K562 (cell line): Measurements from ENCODE around the gene ARHGEF38. TPM values are rescaled to one million over a fixed set of nuclear protein-coding genes. Genes with fewer than 3 reads are reported as not detected.

ENCODE experiments used
- MAFK ChIP-seq: IDR thresholded peaks from 2 replicates; pipeline ENCODE4 v1.6.1; 2011; ENCODE audit warnings: low read length, improper control_type of control experiment
- NR4A1 ChIP-seq, 2 experiments: fragments of 250-450 bp in 1 of 2; fragments of 450-650 bp in 1 of 2; sonication (Bioruptor Pico) in 1 of 2; IDR thresholded peaks; 2 replicates each; pipeline versions ENCODE4 v1.4.0 to v1.6.1; 2016 to 2020; ENCODE audit warnings: mild to moderate bottlenecking in 2 of 2, missing compliant biosample characterization in 1 of 2, missing genetic modification characterization in 1 of 2, moderate library complexity in 1 of 2
- SAFB2 ChIP-seq: fragments of 200-400 bp; formaldehyde crosslinking; IDR thresholded peaks from 2 replicates; pipeline ENCODE4 v1.6.1; 2018; ENCODE audit warnings: borderline replicate concordance, low read length, low read depth, moderate library complexity; ENCODE audit not compliant: severe bottlenecking
- TRIM24 ChIP-seq, 2 experiments: fragments of 450-650 bp; IDR thresholded peaks; 2 replicates each; pipeline ENCODE4 v1.6.1; 2016
- ZNF717 ChIP-seq: fragments of 250-450 bp; sonication (Bioruptor Pico); IDR thresholded peaks from 2 replicates; pipeline ENCODE4 v1.5.0; 2021
- polyA plus RNA-seq, 8 experiments: library from polyadenylated mRNA; depleted of rRNA in 4 of 8; stranded (reverse) in 5 of 8; unstranded in 3 of 8; fragments of >200 nt; fragmentation: Nextera tagmentation in 2 of 8; fragmentation: Illumina TruSeq in 1 of 8; extraction: Ambion mirVana in 2 of 8; extraction: Trizol in 1 of 8; gene quantifications; 2 replicates each; pipeline versions ENCODE4 v1.2.1 to v1.2.3, GENCODE V29; 2011 to 2014; ENCODE audit warnings: inconsistent platforms in 1 of 8, missing spikeins in 1 of 8
- total RNA-seq, 7 experiments: library from RNA; depleted of rRNA in 6 of 7; stranded (reverse); fragments of >200 nt in 6 of 7; fragmentation: Illumina TruSeq in 2 of 7; extraction: Trizol in 2 of 7; gene quantifications; 2 replicates each; pipeline versions ENCODE4 v1.2.1 to v1.2.3, GENCODE V29; 2011 to 2021; ENCODE audit warnings: low replicate concordance in 1 of 7
- TF ChIP-seq, protein P1 (sequence below), 2 experiments: fragments of 450-650 bp; IDR thresholded peaks; 2 replicates each; pipeline ENCODE4 v1.6.1; 2016; ENCODE audit warnings: mild to moderate bottlenecking in 2 of 2, borderline replicate concordance in 1 of 2, low read depth in 1 of 2, moderate library complexity in 1 of 2

The ARHGEF38 gene
- total and polyA plus RNA-seq, 9 of the 15 experiments (the other 6 are each of a cell fraction or from before 2014, with no cell fraction given) = 0.17 TPM; not detected in 8

DNA sequence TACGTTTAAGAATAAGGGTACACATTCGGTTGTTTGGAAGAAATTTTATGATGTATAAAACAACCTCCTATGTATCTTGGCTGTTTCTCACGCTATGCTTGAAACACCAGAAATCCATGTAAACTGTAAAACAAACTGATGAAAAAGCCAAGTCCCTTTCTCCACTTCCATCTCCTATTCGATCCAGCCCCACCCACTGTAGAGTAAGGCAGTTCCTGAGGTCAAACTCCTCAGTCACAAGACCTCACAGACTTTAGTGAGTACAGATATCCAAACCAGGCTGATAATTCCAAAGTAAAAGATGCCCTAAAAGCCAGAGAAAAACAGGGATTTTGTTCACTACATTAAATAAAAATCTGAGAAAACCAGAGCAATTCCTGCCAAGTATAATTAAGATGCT, 45.6 kb downstream of the ARHGEF38 start (continued):
- TF ChIP-seq, protein P1, sequence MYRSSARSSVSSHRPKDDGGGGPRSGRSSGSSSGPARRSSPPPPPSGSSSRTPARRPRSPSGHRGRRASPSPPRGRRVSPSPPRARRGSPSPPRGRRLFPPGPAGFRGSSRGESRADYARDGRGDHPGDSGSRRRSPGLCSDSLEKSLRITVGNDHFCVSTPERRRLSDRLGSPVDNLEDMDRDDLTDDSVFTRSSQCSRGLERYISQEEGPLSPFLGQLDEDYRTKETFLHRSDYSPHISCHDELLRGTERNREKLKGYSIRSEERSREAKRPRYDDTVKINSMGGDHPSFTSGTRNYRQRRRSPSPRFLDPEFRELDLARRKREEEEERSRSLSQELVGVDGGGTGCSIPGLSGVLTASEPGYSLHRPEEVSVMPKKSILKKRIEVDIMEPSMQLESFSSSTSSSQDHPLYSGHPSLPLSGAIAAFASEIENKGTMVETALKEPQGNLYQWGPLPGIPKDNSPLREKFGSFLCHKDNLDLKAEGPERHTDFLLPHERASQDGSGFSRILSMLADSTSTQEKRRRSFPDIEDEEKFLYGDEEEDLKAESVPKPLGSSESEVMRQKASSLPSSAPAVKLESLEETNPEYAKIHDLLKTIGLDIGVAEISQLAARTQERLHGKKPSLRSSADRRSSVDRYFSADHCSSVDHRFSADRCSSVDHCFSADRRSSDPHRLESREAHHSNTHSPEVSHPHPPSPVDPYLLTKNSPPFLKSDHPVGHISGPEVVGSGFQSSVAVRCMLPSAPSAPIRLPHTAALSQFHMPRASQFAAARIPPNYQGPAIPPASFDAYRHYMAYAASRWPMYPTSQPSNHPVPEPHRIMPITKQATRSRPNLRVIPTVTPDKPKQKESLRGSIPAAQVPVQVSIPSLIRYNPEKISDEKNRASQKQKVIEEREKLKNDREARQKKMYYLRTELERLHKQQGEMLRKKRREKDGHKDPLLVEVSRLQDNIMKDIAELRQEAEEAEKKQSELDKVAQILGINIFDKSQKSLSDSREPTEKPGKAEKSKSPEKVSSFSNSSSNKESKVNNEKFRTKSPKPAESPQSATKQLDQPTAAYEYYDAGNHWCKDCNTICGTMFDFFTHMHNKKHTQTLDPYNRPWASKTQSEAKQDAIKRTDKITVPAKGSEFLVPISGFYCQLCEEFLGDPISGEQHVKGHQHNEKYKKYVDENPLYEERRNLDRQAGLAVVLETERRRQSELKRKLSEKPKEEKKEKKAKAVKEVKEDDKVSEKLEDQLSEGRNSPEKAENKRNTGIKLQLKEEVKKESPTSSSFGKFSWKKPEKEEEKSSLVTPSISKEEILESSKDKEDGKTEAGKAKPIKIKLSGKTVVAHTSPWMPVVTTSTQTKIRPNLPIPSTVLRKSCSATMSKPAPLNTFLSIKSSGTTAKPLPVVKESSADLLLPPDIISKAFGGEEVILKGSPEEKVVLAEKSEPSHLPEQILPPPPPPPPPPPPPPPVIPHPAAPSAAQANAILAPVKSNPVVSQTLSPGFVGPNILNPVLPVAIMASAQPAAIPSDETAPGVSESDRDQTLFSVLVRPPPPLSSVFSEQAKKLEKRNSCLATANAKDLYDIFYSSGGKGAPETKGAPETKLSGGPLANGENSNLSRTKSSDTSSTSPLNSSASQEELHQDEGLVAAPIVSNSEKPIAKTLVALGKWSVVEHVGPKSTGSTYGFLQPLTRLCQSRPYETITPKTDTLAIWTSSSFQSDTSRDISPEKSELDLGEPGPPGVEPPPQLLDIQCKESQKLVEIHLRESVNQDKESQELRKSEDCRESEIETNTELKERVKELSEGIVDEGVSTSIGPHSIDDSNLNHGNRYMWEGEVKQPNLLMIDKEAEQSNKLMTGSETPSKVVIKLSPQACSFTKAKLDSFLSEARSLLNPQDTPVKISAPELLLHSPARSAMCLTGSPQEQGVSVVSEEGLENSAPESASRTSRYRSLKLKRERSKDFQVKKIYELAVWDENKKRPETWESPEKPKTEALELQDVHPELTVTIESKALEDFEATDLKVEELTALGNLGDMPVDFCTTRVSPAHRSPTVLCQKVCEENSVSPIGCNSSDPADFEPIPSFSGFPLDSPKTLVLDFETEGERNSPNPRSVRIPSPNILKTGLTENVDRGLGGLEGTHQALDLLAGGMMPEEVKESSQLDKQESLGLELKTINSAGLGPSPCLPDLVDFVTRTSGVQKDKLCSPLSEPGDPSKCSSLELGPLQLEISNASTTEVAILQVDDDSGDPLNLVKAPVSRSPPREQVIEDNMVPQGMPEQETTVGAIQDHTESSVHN (IDR thresholded peaks at IDR 0.05; ENCODE audit: borderline replicate concordance in 1 of 2, low read depth in 1 of 2) = no peak
- no peak for TF ChIP-seq SAFB2
- TF ChIP-seq TRIM24 (IDR thresholded peaks at IDR 0.05) = no peak
- no peak for TF ChIP-seq NR4A1 (CRISPR knock-in tag; IDR thresholded peaks at IDR 0.05)
- TF ChIP-seq NR4A1 (tag; IDR thresholded peaks at IDR 0.05) = no peak
- TF ChIP-seq ZNF717 = no peak
- no peak for TF ChIP-seq MAFK
